GM23248 (cell line): ENCODE results near the gene RAD51B.

Experiments
- EZH2 ChIP-seq: fragments of 200-600 bp; sonication (generic); IDR thresholded peaks from 2 replicates; pipeline ENCODE4 v1.6.1; 2018; ENCODE audit warnings: antibody characterized with exemption, mild to moderate bottlenecking; ENCODE audit not compliant: insufficient read depth, poor library complexity, severe bottlenecking
- EZH2phosphoT487 ChIP-seq: fragments of 200-600 bp; sonication (generic); IDR thresholded peaks from 2 replicates; pipeline ENCODE4 v1.6.1; 2018; ENCODE audit warnings: antibody characterized with exemption, moderate library complexity, mild to moderate bottlenecking, low read depth; ENCODE audit not compliant: insufficient read depth

GRCh38 chr14:68341411-68342212, 522.0 kb downstream of the RAD51B start:
- no peak for TF ChIP-seq EZH2
- TF ChIP-seq EZH2phosphoT487: no peak
